Liver (tissue), 9 donors: ENCODE measurements around the gene KRTAP5-6. TPM values are rescaled to one million over a fixed set of nuclear protein-coding genes. Genes with fewer than 3 reads are reported as not detected.

ENCODE experiments used
- DNase-seq: peaks from one replicate; pipeline ENCODE4 v3.0.0-alpha.2; 2017; ENCODE audit warnings: low spot score
- H3K27ac ChIP-seq, 2 donors: one replicate each; pipeline ENCODE4 v1.7.0; 2013; ENCODE audit warnings: inconsistent platforms in 2 of 2, low read length in 2 of 2, control low read depth in 1 of 2, low read depth in 1 of 2, mild to moderate bottlenecking in 1 of 2
- H3K27me3 ChIP-seq, 4 donors: one replicate each; pipeline versions ENCODE4 v1.6.1 to v1.7.0; 2013; ENCODE audit warnings: low read length in 3 of 4, inconsistent platforms in 1 of 4, mild to moderate bottlenecking in 1 of 4, moderate library complexity in 1 of 4; ENCODE audit not compliant: control insufficient read depth in 4 of 4, insufficient read depth in 4 of 4
- H3K36me3 ChIP-seq, 4 donors: one replicate each; pipeline versions ENCODE4 v1.6.1 to v1.7.0; 2013; ENCODE audit warnings: low read length in 3 of 4, mild to moderate bottlenecking in 3 of 4, low read depth in 1 of 4, moderate library complexity in 1 of 4; ENCODE audit not compliant: control insufficient read depth in 4 of 4, insufficient read depth in 3 of 4
- H3K4me1 ChIP-seq, 4 donors: one replicate each; pipeline versions ENCODE4 v1.6.1 to v1.7.0; 2013; ENCODE audit warnings: low read length in 3 of 4, mild to moderate bottlenecking in 3 of 4, moderate library complexity in 1 of 4; ENCODE audit not compliant: control insufficient read depth in 4 of 4, insufficient read depth in 4 of 4
- H3K4me3 ChIP-seq, 3 donors: one replicate each; pipeline versions ENCODE4 v1.6.1 to v1.7.0; 2013; ENCODE audit warnings: low read length in 3 of 3, control low read depth in 1 of 3, low read depth in 1 of 3, mild to moderate bottlenecking in 1 of 3
- H3K9ac ChIP-seq, 2 donors: one replicate each; pipeline ENCODE4 v1.7.0; 2013; ENCODE audit warnings: low read length in 2 of 2, mild to moderate bottlenecking in 2 of 2, moderate library complexity in 2 of 2, control low read depth in 1 of 2, low read depth in 1 of 2
- H3K9me3 ChIP-seq, 4 donors: one replicate each; pipeline versions ENCODE4 v1.6.1 to v1.7.0; 2013; ENCODE audit warnings: low read length in 3 of 4; ENCODE audit not compliant: control insufficient read depth in 4 of 4
- ATF3 ChIP-seq: IDR thresholded peaks from 2 replicates; pipeline ENCODE4 v1.6.1; 2016; ENCODE audit warnings: antibody characterized with exemption
- CTCF ChIP-seq: fragments of 150-350 bp; IDR thresholded peaks from 2 replicates; pipeline ENCODE4 v1.5.1; 2017; ENCODE audit warnings: improper control_type of control experiment, low read depth, low read length; ENCODE audit not compliant: missing input control
- EGR1 ChIP-seq, 2 donors: IDR thresholded peaks; 2 replicates each; pipeline ENCODE4 v1.6.1; 2016 to 2018; ENCODE audit warnings: antibody characterized with exemption in 2 of 2, low read depth in 2 of 2
- FOXA1 ChIP-seq: IDR thresholded peaks from 2 replicates; pipeline ENCODE4 v1.6.1; 2016; ENCODE audit warnings: antibody characterized with exemption
- FOXA2 ChIP-seq: IDR thresholded peaks from 2 replicates; pipeline ENCODE4 v1.6.1; 2016; ENCODE audit warnings: antibody characterized with exemption
- HNF4A ChIP-seq, 2 donors: conservative IDR thresholded peaks; 2 replicates each; pipeline ENCODE4 v1.6.1; 2016; ENCODE audit warnings: antibody characterized with exemption in 2 of 2, mild to moderate bottlenecking in 2 of 2
- JUND ChIP-seq, 2 donors: IDR thresholded peaks; 2 replicates each; pipeline ENCODE4 v1.6.1; 2016; ENCODE audit warnings: antibody characterized with exemption in 2 of 2
- MAX ChIP-seq: IDR thresholded peaks from 2 replicates; pipeline ENCODE4 v1.6.1; 2016; ENCODE audit warnings: antibody characterized with exemption
- NR2F2 ChIP-seq: IDR thresholded peaks from 2 replicates; pipeline ENCODE4 v1.6.1; 2016; ENCODE audit warnings: antibody characterized with exemption
- RAD21 ChIP-seq, 2 donors: IDR thresholded peaks; 2 replicates each; pipeline ENCODE4 v1.6.1; 2016; ENCODE audit warnings: antibody characterized with exemption in 2 of 2, mild to moderate bottlenecking in 2 of 2
- RXRA ChIP-seq, 2 donors: IDR thresholded peaks; 2 replicates each; pipeline ENCODE4 v1.6.1; 2017 to 2018; ENCODE audit warnings: antibody characterized with exemption in 2 of 2, mild to moderate bottlenecking in 1 of 2
- SP1 ChIP-seq: IDR thresholded peaks from 2 replicates; pipeline ENCODE4 v1.6.1; 2018; ENCODE audit warnings: antibody characterized with exemption, mild to moderate bottlenecking
- TAF1 ChIP-seq: conservative IDR thresholded peaks from 2 replicates; pipeline ENCODE4 v1.6.1; 2016; ENCODE audit warnings: antibody characterized with exemption, mild to moderate bottlenecking
- YY1 ChIP-seq: IDR thresholded peaks from 2 replicates; pipeline ENCODE4 v1.6.1; 2016; ENCODE audit warnings: antibody characterized with exemption, mild to moderate bottlenecking
- ZBTB33 ChIP-seq: IDR thresholded peaks from 2 replicates; pipeline ENCODE4 v1.6.1; 2016; ENCODE audit warnings: antibody characterized with exemption
- WGBS: extraction: QIAGEN DNeasy Blood & Tissue Kit; methylation state at CpG from one replicate; pipeline ENCODE4 v1.1.7; 2013; 5-methylcytosine and 5-hydroxymethylcytosine counted together
- polyA plus RNA-seq, 2 donors: library from polyadenylated mRNA; stranded (reverse) in 1 of 2; unstranded in 1 of 2; fragments of 200-250 nt in 1 of 2; fragments of >200 nt in 1 of 2; fragmentation: Nextera tagmentation in 1 of 2; extraction: Ambion mirVana in 1 of 2; gene quantifications; one replicate each; pipeline versions ENCODE4 v1.2.1 to v1.2.3, GENCODE V29; 2013 to 2015
- total RNA-seq, 2 donors: library from RNA; depleted of rRNA; stranded (reverse); fragments of >200 nt; gene quantifications; one replicate each; pipeline ENCODE4 v1.2.3, GENCODE V29; 2014
- donor health status: healthy.
- donor health status: healthy.
- donor health status: healthy.
- donor health status: healthy.
- donor health status: healthy.

The KRTAP5-6 gene
- total and polyA plus RNA-seq, 4 donors: 0.84 to 1.2 TPM; not detected in 2

GRCh38 chr11:1746511-1746931 lies 49.5 kb downstream of the KRTAP5-6 start:
- no peak for DNase-seq
- H3K9ac ChIP-seq: no peak overlapping the region
- H3K27ac ChIP-seq: peak overlapping the region in 1 of 2 donors; percentile 3
- WGBS: 78% methylated on average over 22 of the region's 22 CpGs
- H3K36me3 ChIP-seq: no peaks in the 10 kb centered on the region
- H3K4me1 ChIP-seq: peaks cover 0 to 32% (median 9%) of the 10 kb centered on the region in 4 donors
- no peak for TF ChIP-seq EGR1 (IDR thresholded peaks at IDR 0.05; ENCODE audit: low read depth in 2 of 2)
- TF ChIP-seq NR2F2: peak; percentile 20
- H3K27me3 ChIP-seq: no peaks in the 10 kb centered on the region
- no peaks in the 10 kb centered on the region for H3K9me3 ChIP-seq
- no peak overlapping the region for H3K4me3 ChIP-seq

- 83% methylated on average over 21 of the region's 21 CpGs for WGBS
These were observed 50.2 kb downstream of the KRTAP5-6 start for GRCh38 chr11:1746956-1747752.

More at GRCh38 chr11:1746956-1747752, 50.2 kb downstream of the KRTAP5-6 start:
- Histone ChIP-seq H3K4me3 (peak overlapping the region in 1 of 3 donors; percentile 44), H3K27me3 (no peaks in the 10 kb centered on the region), H3K9ac (no peak overlapping the region), H3K9me3 (no peaks in the 10 kb centered on the region), H3K27ac (peak overlapping the region in 1 of 2 donors; percentile 40), H3K36me3 (peaks cover 0 to 2% (median 0%) of the 10 kb centered on the region in 4 donors), H3K4me1 (peaks cover 0 to 32% (median 9%) of the 10 kb centered on the region in 4 donors)
- no peak for DNase-seq
- TF ChIP-seq YY1: no peak
- no peak for TF ChIP-seq FOXA2
- no peak for TF ChIP-seq HNF4A (conservative IDR thresholded peaks at IDR 0.05)
- no peak for TF ChIP-seq ZBTB33
- TF ChIP-seq CTCF: no peak
- TF ChIP-seq RAD21 (IDR thresholded peaks at IDR 0.05): no peak
- no peak for TF ChIP-seq FOXA1
- TF ChIP-seq TAF1: no peak
- TF ChIP-seq SP1: no peak
- no peak for TF ChIP-seq RXRA (IDR thresholded peaks at IDR 0.05)
- TF ChIP-seq JUND (IDR thresholded peaks at IDR 0.05): no peak
- no peak for TF ChIP-seq MAX
- no peak for TF ChIP-seq ATF3
- TF ChIP-seq EGR1 (IDR thresholded peaks at IDR 0.05; ENCODE audit: low read depth in 2 of 2): no peak
- TF ChIP-seq NR2F2: no peak

Other genes starting within 250 kb of the KRTAP5-6 start
- gene MOB2, start 210.4 kb upstream of the KRTAP5-6 start, total RNA-seq: 10 to 100 TPM; 14.2 to 18.5 TPM
- gene MOB2, start 210.4 kb upstream of the KRTAP5-6 start, polyA plus RNA-seq: 10 to 100 TPM in 1 of 2 donors, 1 to 10 TPM in 1; 8.3 to 15.5 TPM
- under 1 TPM; 0.09 to 0.33 TPM for gene DUSP8, start 124.9 kb upstream of the KRTAP5-6 start, total RNA-seq
- under 1 TPM; 0.06 to 0.33 TPM for gene DUSP8, start 124.9 kb upstream of the KRTAP5-6 start, polyA plus RNA-seq
- not detected for gene KRTAP5-1, start 111.9 kb upstream of the KRTAP5-6 start, total RNA-seq
- gene KRTAP5-1, start 111.9 kb upstream of the KRTAP5-6 start, polyA plus RNA-seq: not detected
- gene KRTAP5-2, start 98.9 kb upstream of the KRTAP5-6 start, total RNA-seq: not detected
- under 1 TPM in 1 of 2 donors, not detected in 1; 0.08 TPM for gene KRTAP5-2, start 98.9 kb upstream of the KRTAP5-6 start, polyA plus RNA-seq
- gene KRTAP5-3, start 88.7 kb upstream of the KRTAP5-6 start, total RNA-seq: not detected
- gene KRTAP5-3, start 88.7 kb upstream of the KRTAP5-6 start, polyA plus RNA-seq: not detected
- gene KRTAP5-4, start 75.1 kb upstream of the KRTAP5-6 start, total RNA-seq: not detected
- gene KRTAP5-4, start 75.1 kb upstream of the KRTAP5-6 start, polyA plus RNA-seq: not detected
- not detected for gene KRTAP5-5, start 67.4 kb upstream of the KRTAP5-6 start, total RNA-seq
- gene KRTAP5-5, start 67.4 kb upstream of the KRTAP5-6 start, polyA plus RNA-seq: not detected
- 1 to 10 TPM in 1 of 2 donors, under 1 TPM in 1; 0.65 to 8.5 TPM for gene IFITM10, start 53.4 kb downstream of the KRTAP5-6 start, total RNA-seq
- 1 to 10 TPM in 1 of 2 donors, under 1 TPM in 1; 0.14 to 2.9 TPM for gene IFITM10, start 53.4 kb downstream of the KRTAP5-6 start, polyA plus RNA-seq
- gene CTSD, start 66.7 kb downstream of the KRTAP5-6 start, total RNA-seq: 100 to 1,000 TPM; 310 to 374 TPM
- gene CTSD, start 66.7 kb downstream of the KRTAP5-6 start, polyA plus RNA-seq: 100 to 1,000 TPM; 731 to 814 TPM
- gene SYT8, start 137.8 kb downstream of the KRTAP5-6 start, total RNA-seq: under 1 TPM; 0.17 to 0.28 TPM
- gene SYT8, start 137.8 kb downstream of the KRTAP5-6 start, polyA plus RNA-seq: under 1 TPM; 0.43 to 0.99 TPM
- under 1 TPM in 1 of 2 donors, not detected in 1; 0.28 TPM for gene TNNI2, start 141.8 kb downstream of the KRTAP5-6 start, total RNA-seq
- gene TNNI2, start 141.8 kb downstream of the KRTAP5-6 start, polyA plus RNA-seq: under 1 TPM in 1 of 2 donors, not detected in 1; 0.22 TPM
- gene LSP1, start 155.9 kb downstream of the KRTAP5-6 start, total RNA-seq: 1 to 10 TPM; 5.0 to 7.7 TPM
- 1 to 10 TPM; 5.2 to 6.3 TPM for gene LSP1, start 155.9 kb downstream of the KRTAP5-6 start, polyA plus RNA-seq
- gene PRR33, start 194.7 kb downstream of the KRTAP5-6 start, total RNA-seq: not detected
- gene PRR33, start 194.7 kb downstream of the KRTAP5-6 start, polyA plus RNA-seq: not detected
- gene TNNT3, start 222.5 kb downstream of the KRTAP5-6 start, total RNA-seq: under 1 TPM in 1 of 2 donors, not detected in 1; 0.14 TPM
- gene TNNT3, start 222.5 kb downstream of the KRTAP5-6 start, polyA plus RNA-seq: under 1 TPM in 1 of 2 donors, not detected in 1; 0.06 TPM